ENCODE data around the gene RPS6KC1.
"Not testable (repeated sequence)": the region's sequence is repeated elsewhere in the genome, so short reads cannot be mapped to it uniquely, and the experiment has no call there.

RPS6KC1 gene

DNA sequence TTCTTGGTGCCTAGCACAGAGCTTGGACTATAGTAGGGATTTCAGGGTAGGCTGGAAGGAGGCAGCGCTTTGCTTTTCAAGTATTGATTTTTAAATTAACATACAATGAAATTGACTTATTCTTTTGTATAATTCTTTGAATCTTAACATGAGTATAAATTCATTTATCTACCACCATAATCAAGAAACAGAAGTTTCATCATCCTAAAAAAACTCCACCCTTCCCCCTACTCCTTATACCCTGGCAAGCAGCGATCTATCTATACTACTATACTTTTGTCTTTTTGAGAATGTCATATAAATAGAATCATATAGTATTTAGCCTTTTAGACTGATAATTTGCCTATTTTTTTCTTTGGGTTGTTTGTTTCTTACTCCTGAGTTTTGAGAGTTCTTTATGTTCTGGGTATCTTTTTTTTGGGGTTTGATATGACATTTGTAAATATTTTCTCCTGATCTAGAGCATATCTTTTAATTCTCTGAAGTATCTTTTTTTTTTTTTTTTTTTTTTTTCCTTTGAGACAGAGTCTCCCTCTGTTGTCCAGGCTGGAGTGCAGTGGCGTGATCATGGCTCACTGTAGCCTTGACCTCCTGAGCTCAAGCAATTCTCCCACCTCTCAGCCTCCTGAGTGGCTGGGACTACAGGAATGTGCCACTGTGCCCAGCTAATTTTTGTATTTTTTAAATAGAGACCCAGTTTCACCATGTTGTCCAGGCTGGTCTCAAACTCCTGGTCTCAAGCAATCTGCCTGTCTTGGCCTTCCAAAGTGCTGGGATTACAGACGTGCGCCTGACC lies 6.4 kb downstream of the RPS6KC1 start:
- no peak for DNase-seq

DNA sequence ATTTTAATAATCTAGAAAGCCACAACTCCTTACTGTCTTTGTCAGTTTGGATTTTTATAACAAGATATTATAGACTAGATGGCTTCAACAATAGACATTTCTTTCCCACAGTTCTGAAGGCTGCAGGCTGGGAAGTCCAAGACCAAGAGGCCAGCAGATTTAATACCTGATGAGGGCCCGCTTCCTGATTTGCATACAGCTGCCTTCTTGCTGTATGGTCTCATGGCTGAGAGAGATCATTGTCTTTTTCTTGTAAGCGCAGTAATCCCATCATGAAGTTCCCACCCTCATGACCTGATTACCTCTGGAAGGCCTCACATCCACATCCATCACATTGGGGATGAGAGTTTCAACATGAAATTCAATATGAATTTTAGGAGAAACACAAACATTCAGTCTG lies 9.8 kb downstream of the RPS6KC1 start:
- no peak for DNase-seq

GRCh38 chr1:213061263-213061662 lies 10.2 kb downstream of the RPS6KC1 start:
- DNase-seq: no peak

DNA sequence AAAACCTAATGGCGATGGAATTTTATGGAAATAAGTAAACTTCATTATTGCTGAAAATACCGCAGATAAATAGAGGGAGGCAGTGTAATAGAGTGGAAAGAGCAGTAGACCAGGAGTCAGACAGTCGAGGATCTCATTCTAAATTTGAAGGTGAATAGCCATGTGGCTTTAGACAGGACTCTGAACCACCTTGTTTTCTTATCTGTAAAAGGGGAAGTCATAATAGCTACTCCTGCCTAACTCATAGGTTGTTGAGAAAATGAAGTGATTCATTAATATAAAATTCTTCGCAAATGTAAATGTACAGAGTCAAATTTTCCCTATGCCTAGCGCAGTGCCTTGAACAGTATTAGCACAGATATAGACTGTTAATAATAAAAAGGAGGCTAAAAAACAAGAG lies 14.8 kb downstream of the RPS6KC1 start:
- no peak for DNase-seq

- DNase-seq: no peak
These were observed 15.3 kb downstream of the RPS6KC1 start for GRCh38 chr1:213066363-213066762.

GRCh38 chr1:213067352-213067751 lies 16.3 kb downstream of the RPS6KC1 start:
- DNase-seq: no peak

GRCh38 chr1:213070406-213070805 lies 19.4 kb downstream of the RPS6KC1 start:
- no peak for DNase-seq

GRCh38 chr1:213075725-213076124 lies 24.7 kb downstream of the RPS6KC1 start:
- no peak for DNase-seq

DNA sequence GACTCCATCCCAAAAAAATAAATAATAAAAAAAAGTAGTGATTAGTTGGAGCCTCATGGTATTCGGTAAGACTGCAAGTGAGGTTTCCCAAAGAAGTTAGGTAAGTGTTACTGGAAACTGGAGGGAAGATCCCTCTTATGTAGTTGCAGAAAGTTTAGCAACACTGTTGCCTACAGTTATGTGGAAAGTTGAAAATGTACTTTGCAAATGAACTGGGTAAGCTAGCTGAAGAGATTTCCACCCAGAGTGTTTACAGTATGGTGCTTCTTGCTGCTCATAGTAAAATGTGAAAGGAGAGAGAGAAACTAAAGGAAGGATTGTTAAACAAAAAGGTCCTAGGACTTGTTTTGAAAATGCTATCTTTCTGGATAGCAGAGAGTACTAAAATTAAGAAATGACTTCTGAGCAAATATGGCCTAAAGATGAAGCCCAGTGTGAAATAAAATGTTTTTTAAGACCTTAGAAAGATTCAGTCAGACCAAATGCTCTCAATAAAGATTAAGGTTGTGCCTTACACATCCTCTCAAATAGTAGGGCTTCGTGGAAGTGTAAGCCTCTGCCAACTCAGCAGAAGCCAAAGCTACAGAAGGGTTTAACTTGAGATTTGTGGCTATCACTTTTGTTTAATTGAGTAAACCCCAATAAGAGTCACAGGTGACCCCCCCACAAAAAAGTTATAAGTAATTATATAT lies 31.5 kb downstream of the RPS6KC1 start:
- no peak for DNase-seq

DNA sequence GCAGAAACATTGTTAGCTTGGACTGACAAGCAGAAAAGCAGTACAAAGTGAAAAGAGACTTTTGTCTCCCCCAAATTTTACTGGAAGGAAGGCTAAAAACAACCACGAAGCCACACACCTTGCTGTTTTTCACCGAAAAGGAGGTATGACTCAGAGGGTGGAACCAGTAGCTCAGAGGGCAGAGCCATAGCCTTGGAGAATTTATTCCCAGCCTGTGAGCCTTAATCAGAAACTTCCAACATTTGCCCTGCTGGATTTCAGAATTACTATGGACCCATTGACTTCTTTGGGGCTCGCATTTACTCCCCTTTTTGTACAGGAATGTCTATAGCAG lies 32.0 kb downstream of the RPS6KC1 start:
- DNase-seq: no peak

- no peak for DNase-seq
These were observed 36.9 kb downstream of the RPS6KC1 start for GRCh38 chr1:213087911-213088310.

DNA sequence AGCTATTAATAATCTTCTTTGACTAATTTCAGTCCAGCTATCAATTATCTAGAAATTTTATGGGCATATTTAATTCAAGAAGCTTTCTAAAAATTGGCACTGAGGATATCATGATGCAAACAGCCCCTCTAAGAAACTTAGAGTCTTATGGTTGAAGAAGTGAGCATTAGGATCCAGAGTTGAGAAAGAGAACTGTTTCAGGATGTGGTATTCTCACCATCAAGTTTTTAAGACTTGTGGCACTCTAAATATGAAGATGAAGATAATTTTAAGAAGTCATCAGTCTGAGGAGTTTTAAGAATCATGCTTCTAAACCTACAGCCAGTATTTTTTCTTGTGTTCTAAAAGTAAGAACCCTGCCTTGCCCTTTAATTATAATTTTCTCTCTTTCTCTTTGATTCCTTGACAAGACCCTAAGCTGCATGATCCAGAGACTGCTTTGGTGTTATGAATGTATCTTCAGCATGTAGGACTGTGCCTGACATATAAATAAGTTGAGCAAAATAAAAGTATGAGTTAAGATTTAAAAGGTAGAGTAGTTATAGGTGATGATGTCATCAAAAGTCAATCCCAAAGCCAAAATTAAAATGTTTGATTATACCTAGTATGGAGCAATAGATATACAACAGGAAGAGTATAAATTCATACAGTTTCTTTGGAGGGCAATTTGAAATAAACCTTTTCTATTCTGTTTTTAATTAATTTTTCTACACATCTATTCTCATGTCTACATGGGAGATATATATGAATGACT lies 39.1 kb downstream of the RPS6KC1 start:
- no peak for DNase-seq

DNA sequence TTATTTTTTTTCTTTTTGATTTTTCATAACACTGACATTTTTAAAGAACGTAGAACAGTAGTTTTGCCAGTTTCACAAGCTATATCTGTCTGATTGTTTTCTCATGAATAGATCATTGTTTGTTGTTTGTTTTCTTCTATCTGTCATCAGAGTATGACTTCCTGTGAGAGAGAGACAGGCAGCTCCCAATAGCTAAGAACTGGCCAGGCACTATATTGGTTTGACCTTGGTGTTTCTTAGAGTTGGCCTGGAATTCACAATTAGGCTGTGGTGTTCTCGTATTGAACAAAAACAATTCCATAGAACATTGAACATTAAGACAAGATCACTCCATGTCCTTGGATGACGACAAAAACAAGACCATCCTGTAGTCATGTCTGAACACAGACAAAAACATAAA lies 43.4 kb downstream of the RPS6KC1 start:
- no peak for DNase-seq

- no peak for DNase-seq
These were observed 44.4 kb downstream of the RPS6KC1 start for GRCh38 chr1:213095467-213095866.

DNA sequence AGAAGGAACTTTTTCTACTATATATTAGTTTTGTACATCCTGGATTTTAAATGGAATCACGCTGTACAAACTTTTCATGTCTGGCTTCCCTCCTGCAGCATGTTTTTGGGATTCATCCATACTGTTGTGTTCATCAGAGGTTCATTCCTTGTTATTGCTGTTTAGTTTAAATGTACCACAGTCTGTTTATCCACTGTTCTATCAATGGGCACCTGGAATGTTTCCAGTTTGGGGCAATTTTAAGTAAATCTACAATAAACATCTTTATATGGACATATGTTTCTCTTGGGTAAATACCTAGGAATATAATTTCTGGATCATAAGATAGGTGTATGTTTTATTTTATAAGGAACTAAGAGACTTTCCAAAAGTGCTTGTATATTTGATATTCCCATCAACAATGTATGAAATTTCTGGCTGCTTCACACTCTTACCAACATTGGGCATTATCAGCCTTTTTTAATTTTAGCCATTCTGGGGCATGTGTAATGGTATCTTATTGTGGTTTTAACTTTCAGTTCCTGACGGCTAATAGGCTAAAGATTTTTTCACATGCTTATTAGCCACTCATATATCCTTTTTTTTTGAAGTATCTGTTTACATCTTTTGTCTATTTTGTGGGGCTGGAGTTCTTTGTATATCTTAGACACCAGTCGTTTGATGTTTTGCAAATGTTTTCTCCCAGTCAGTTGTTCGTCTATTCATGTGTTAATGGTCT lies 48.8 kb downstream of the RPS6KC1 start:
- no peak for DNase-seq

DNA sequence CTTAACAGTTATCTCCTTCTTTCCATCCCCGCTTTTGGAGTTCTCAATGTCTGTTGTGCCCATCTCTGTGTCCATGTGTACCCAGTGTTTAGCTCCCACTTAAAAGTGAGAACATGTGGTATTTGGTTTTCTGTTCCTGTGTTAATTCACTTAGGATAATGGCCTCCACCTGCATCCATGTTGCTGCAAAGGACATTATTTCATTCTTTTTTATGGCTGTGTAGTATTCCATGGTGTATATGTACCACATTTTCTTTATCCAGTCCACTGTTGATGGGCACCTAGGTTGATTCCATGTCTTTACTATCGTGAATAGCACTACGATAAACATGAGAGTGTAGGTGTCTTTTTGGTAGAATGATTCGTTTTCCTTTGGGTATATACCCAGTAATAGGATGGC lies 49.5 kb downstream of the RPS6KC1 start:
- DNase-seq: not testable (repeated sequence)

DNA sequence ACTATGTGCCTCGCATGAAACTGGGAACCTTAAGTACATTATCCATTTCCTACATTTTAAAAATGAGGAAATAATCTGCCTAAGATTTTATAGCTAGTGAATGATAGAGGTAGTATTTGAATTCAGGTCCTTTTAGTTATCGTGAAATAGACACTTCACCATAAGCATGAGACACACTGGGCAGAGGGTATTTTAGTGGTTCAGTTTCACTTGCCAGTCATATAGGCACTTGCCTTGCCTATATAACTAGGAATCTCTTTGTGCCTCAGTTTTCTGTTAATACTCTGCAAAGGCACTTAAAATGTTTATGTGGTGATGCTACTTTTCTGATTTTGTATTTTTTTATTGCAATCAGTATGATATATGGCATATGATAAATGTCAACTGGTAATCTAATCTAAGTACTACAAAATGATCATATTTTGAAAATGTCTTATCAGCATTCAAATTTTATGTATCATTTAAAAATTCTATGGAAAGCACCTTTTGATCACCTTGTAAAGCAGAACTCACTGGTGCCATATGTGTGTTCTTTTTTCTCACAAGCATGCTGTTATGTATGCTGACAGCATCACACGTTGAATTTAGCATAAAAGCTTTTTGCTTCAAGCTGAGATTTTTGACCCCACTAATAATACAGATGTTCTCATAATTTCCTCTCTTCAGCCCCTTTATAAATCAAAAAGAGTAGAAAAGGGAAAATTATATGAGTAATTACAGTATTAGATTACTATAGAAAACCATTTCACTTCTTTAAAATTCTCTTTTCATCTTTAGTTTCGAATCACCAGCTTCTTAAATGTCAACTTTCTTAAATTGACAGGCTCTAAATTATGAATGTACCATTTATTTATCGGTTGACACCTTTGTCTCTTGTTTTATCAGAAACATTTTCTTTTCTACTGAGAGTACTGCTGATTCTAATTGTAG lies 52.6 kb downstream of the RPS6KC1 start:
- no peak for DNase-seq

- DNase-seq: no peak
These were observed 53.6 kb downstream of the RPS6KC1 start for GRCh38 chr1:213104604-213105003.

- no peak for DNase-seq
These were observed 55.3 kb downstream of the RPS6KC1 start for GRCh38 chr1:213106298-213106697.

- DNase-seq: no peak
These were observed 56.6 kb downstream of the RPS6KC1 start for GRCh38 chr1:213107613-213108012.

- DNase-seq: no peak
These were observed 59.6 kb downstream of the RPS6KC1 start for GRCh38 chr1:213110349-213111300.

Measured in DMS79 (cell line).